IPS-20b (cell line): ENCODE measurements around the gene MAGED4.
"Not testable (repeated sequence)": the region's sequence is repeated elsewhere in the genome, so short reads cannot be mapped to it uniquely, and the experiment has no call there.

Source experiments
- H3K27ac ChIP-seq: one replicate; pipeline ENCODE4 v1.5.1; 2013; ENCODE audit warnings: low read length
- H3K27me3 ChIP-seq: 2 replicates; pipeline ENCODE4 v1.6.1; 2013; ENCODE audit warnings: mild to moderate bottlenecking, low read length, inconsistent platforms; ENCODE audit not compliant: insufficient read depth
- H3K36me3 ChIP-seq: 2 replicates; pipeline ENCODE4 v1.6.1; 2013; ENCODE audit warnings: low read depth, mild to moderate bottlenecking, inconsistent platforms, low read length, moderate library complexity; ENCODE audit not compliant: insufficient read depth
- H3K4me1 ChIP-seq: 2 replicates; pipeline ENCODE4 v1.6.1; 2013; ENCODE audit warnings: mild to moderate bottlenecking, control low read depth, inconsistent platforms, low read length, moderate library complexity; ENCODE audit not compliant: insufficient read depth
- H3K4me3 ChIP-seq: 2 replicates; pipeline ENCODE4 v1.5.1; 2013; ENCODE audit warnings: mild to moderate bottlenecking, low read length, inconsistent platforms
- H3K9ac ChIP-seq: 2 replicates; pipeline ENCODE4 v1.6.1; 2013; ENCODE audit warnings: low read depth, mild to moderate bottlenecking, inconsistent platforms, low read length, moderate library complexity
- H3K9me3 ChIP-seq: 2 replicates; pipeline ENCODE4 v1.6.1; 2013; ENCODE audit warnings: mild to moderate bottlenecking, low read depth, low read length, inconsistent platforms; ENCODE audit not compliant: insufficient read depth

MAGED4 gene, protein sequence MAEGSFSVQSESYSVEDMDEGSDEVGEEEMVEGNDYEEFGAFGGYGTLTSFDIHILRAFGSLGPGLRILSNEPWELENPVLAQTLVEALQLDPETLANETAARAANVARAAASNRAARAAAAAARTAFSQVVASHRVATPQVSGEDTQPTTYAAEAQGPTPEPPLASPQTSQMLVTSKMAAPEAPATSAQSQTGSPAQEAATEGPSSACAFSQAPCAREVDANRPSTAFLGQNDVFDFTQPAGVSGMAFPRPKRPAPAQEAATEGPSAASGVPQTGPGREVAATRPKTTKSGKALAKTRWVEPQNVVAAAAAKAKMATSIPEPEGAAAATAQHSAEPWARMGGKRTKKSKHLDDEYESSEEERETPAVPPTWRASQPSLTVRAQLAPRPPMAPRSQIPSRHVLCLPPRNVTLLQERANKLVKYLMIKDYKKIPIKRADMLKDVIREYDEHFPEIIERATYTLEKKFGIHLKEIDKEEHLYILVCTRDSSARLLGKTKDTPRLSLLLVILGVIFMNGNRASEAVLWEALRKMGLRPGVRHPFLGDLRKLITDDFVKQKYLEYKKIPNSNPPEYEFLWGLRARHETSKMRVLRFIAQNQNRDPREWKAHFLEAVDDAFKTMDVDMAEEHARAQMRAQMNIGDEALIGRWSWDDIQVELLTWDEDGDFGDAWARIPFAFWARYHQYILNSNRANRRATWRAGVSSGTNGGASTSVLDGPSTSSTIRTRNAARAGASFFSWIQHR

DNA sequence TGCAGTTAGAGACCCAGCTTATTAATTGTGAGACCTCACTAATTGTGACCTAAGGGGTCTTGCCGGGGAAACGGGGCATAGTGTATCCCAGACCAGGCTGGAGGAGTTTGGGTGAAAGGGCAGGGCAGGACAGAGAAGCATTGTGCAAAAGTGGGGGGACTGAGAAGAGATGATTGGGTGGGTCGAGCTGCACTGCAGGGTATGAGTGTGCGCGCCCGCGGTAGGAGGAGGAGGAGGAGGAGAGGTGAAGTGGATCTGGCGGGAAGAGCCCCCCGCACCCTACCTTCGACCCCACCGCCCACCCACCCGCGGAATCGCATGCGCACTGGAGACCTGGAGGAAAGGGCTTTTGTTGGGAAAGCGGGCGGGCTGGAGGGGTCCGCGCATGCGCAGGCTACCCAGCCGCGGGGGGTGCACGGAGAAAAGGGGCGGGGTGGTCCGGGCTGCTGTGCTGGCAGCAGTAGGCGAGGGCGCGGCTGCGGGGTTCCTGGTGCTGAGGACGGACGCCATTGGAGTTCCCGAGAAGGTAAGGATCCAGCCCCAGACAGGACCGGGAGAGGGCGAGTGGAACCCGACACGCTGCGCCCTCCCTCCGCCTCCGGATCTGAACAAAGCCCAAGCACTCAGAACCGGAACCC, at the start of gene MAGED4:
TSS of gene MAGED4 (plus strand) at position 449 of the 638 bp plus-strand sequence. CDS start 1,035 bp downstream, outside the sequence.
- H3K27ac ChIP-seq, H3K27me3 ChIP-seq, H3K9ac ChIP-seq, H3K9me3 ChIP-seq, H3K4me1 ChIP-seq, H3K4me3 ChIP-seq, H3K36me3 ChIP-seq: not testable (repeated sequence)

DNA sequence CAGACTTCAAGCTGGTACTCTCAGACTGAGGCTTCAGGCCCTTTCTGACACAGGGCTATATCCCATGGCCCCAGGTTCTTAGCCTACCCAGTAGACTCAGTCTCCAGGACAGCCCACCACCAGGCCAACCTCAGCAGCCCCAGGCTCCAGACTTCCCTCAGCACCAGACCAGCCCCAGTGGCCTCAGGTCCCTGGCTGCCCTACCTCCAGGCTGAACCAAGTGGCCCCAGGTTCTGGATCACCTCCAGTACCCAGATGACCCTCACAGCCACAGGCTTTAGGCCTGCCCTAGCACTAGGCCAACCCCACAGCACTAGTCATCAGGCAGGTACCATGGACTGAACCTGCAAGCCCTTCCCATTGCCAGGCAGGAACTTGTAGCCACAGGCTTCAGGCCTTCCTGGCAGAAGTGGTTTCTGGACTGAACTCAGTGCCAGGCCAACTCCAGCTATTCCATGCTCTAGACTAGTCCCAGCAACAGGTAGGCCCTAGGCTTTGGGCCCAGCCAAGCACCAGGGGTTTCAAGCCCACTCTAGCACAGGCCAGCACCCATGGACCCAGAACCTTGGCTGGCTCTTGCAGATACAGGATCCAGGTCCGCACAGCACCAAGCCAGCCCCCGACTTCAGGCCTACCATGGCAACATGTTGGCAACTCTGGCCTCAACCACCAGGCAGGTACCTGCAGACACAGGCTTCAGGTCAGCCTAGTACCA, 45.7 kb upstream of the MAGED4 start:
- H3K27ac ChIP-seq = no peak overlapping the region
- no peak overlapping the region for H3K4me3 ChIP-seq
- no peaks in the 10 kb centered on the region for H3K9me3 ChIP-seq
- no peaks in the 10 kb centered on the region for H3K36me3 ChIP-seq
- H3K4me1 ChIP-seq = no peaks in the 10 kb centered on the region
- H3K27me3 ChIP-seq = no peaks in the 10 kb centered on the region
- H3K9ac ChIP-seq = no peak overlapping the region

DNA sequence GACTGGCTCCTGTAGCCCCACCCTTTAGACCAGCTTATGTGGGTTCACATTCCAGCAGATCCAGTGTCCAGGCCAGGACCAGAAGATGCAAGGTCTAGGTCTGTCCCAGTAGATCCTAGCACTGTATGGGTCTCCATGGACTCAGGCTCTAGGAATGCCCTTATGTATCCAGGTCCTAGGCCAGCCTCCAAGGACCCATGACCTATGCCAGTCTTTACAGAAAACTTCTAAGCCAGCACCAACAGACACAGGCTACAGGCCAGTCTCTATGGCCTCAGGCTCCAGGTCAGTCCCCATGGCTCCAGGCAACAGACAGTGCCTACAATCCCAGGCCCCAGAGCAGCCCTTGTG, 45.2 kb upstream of the MAGED4 start:
- H3K27me3 ChIP-seq = no peaks in the 10 kb centered on the region
- H3K9ac ChIP-seq = no peak overlapping the region
- no peaks in the 10 kb centered on the region for H3K36me3 ChIP-seq
- no peak overlapping the region for H3K27ac ChIP-seq
- no peaks in the 10 kb centered on the region for H3K4me1 ChIP-seq
- no peaks in the 10 kb centered on the region for H3K9me3 ChIP-seq
- no peak overlapping the region for H3K4me3 ChIP-seq

DNA sequence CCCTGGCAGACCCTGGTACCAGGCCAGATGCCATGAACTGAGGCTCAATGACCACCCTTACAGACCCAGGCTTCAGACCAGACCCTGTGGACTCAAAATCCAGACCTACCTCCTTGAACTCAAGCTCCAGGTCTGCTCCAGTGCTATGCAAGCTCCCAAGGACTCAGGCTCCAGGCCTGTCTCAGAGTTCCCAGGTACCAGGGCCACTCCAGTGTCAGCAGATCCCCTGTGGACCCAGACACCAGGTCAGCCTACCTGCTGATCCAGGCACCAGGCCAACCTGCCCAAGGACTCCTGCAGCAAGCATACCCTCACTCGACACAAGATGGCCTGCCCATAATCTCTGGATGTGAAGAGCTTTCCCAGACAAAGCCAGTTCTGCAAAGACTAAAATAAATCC, 44.7 kb upstream of the MAGED4 start:
- Histone ChIP-seq H3K4me3 (no peak overlapping the region), H3K9me3 (no peaks in the 10 kb centered on the region), H3K36me3 (no peaks in the 10 kb centered on the region), H3K4me1 (no peaks in the 10 kb centered on the region), H3K27me3 (no peaks in the 10 kb centered on the region), H3K9ac (no peak overlapping the region), H3K27ac (no peak overlapping the region)

DNA sequence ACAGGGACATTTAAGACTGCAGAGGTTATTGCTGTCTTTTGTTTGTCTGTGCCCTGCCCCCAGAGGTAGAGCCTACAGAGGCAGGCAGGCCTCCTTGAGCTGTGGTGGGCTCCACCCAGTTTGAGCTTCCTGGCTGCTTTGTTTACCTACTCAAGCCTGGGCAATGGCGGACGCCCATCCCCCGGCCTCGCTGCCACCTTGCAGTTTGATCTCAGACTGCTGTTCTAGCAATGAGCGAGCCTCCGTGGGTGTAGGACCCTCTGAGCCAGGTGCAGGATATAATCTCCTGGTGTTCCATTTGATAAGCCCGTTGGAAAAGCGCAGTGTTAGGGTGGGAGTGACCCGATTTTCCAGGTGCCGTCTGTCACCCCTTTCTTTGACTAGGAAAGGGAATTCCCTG, 34.0 kb upstream of the MAGED4 start:
- H3K9me3 ChIP-seq, H3K27me3 ChIP-seq, H3K4me3 ChIP-seq, H3K9ac ChIP-seq, H3K27ac ChIP-seq, H3K36me3 ChIP-seq, H3K4me1 ChIP-seq: not testable (repeated sequence)

DNA sequence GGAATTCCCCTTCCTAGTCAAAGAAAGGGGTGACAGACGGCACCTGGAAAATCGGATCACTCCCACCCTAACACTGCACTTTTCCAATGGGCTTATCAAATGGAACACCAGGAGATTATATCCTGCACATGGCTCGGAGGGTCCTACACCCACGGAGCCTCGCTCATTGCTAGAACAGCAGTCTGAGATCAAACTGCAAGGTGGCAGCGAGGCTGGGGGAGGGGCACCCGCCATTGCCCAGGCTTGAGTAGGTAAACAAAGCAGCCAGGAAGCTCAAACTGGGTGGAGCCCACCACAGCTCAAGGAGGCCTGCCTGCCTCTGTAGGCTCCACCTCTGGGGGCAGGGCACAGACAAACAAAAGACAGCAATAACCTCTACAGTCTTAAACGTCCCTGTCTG, 24.5 kb upstream of the MAGED4 start:
- not testable (repeated sequence) for H3K9ac ChIP-seq, H3K4me3 ChIP-seq, H3K9me3 ChIP-seq, H3K27me3 ChIP-seq, H3K4me1 ChIP-seq, H3K27ac ChIP-seq, H3K36me3 ChIP-seq

DNA sequence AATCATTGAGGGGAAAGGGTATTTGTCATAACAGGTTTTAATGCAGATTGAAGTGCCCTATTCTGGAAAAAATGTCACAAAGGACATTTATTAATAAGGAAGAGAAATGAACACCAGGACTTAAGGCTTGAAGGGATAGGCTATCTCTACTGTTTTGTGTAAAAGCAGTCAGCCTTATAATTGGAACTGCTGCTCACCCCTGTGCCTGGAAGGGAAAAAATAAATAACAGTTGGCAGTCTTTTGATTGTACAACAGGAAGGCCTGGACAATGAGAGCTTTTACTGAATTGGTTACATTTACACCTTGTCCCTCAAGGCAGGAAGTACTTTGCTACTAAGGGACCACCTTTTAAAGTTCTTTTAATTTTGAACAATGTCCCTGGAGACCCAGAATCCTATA, 17.8 kb upstream of the MAGED4 start:
- no peaks in the 10 kb centered on the region for H3K4me1 ChIP-seq
- H3K9me3 ChIP-seq = no peaks in the 10 kb centered on the region
- H3K9ac ChIP-seq = no peak overlapping the region
- no peak overlapping the region for H3K4me3 ChIP-seq
- no peaks in the 10 kb centered on the region for H3K27me3 ChIP-seq
- H3K27ac ChIP-seq = no peak overlapping the region
- H3K36me3 ChIP-seq = no peaks in the 10 kb centered on the region

DNA sequence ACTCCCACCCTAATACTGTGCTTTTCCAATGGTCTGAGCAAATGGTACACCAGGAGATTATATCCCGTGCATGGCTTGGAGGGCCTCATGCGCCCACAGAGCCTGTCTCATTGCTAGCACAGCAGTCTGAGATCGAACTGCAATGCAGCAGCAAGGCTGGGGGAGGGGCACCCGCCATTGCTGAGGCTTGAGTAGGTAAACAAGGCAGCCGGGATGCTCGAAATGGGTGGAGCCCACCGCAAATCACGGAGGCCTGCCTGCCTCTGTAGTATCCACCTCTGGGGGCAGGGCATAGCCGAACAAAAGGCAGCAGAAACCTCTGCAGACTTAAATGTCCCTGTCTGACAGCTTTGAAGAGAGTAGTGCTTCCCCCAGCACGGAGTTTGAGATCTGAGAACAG, 13.6 kb upstream of the MAGED4 start:
- H3K27ac ChIP-seq, H3K9me3 ChIP-seq, H3K4me1 ChIP-seq, H3K27me3 ChIP-seq, H3K4me3 ChIP-seq, H3K36me3 ChIP-seq, H3K9ac ChIP-seq: not testable (repeated sequence)

DNA sequence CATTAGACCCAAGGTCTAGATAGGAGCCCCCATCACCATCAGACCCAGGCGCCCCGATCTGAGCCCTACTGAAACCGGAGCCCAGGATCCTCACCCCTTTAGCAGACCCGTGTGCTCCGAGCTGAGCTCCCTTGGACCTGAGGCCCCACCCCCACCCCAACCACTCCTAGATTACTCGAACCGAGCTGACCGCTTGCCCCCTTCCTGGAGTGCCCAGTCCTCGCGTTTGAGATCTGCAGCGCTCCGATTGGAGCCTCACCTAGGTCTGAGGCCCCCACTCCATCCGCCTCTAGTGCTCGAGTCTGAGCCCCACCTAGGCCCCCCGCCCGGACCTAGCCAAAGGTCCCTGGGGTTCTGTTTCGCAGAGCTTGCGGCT, 378 bp downstream of the MAGED4 start:
- H3K36me3 ChIP-seq, H3K4me3 ChIP-seq, H3K9ac ChIP-seq, H3K27ac ChIP-seq, H3K9me3 ChIP-seq, H3K27me3 ChIP-seq, H3K4me1 ChIP-seq: not testable (repeated sequence)

DNA sequence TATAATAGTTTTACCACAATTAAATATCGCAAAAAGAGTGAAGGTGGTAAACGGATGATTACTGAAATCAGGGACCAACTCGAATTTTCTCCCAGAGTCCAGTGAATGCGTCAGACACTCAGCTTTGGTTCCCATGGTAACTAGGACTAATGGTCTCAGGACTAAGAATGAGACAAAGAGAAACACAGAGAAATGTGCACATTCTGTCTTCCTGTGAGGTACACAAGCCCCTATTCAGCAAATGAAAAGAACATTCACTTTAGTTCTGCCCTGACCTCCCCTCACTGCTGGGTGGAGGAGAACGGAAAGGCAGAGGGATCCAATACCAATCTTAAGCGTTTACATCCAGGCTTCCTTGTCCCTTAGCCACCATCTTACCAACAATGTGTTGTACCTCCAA, 26.7 kb downstream of the MAGED4 start:
- not testable (repeated sequence) for H3K27ac ChIP-seq, H3K4me1 ChIP-seq, H3K9me3 ChIP-seq, H3K36me3 ChIP-seq, H3K9ac ChIP-seq, H3K4me3 ChIP-seq, H3K27me3 ChIP-seq

DNA sequence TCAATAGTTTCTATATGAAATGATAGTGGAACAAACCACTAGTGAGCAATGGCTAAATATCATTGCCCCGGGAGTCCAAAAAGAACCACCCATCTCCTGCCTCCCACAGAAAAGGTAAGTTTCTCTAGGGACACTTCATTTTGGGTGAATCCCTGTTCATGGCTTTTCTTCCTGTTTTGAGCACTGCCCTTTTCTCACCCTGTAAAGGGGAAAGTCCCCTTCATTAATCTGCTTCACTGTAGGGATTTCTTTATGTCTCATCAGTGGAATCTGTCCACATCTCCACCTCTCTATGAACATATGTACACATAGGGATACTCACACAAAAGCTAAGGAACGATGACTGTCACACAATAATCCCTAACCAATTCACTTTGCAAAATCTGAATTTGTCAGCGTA, 28.6 kb downstream of the MAGED4 start:
- Histone ChIP-seq H3K27me3 (no peaks in the 10 kb centered on the region), H3K27ac (no peak overlapping the region), H3K4me3 (no peak overlapping the region), H3K36me3 (no peaks in the 10 kb centered on the region), H3K4me1 (no peaks in the 10 kb centered on the region), H3K9me3 (no peaks in the 10 kb centered on the region), H3K9ac (no peak overlapping the region)
